ENCODE results near the gene ST6GALNAC5.

The ST6GALNAC5 gene

GRCh38 chr1:77014073-77014788 is 147.0 kb downstream of the ST6GALNAC5 start:
- no peak for DNase-seq (ENCODE audit: low read depth)

GRCh38 chr1:77015748-77016341 is 148.6 kb downstream of the ST6GALNAC5 start:
- DNase-seq (ENCODE audit: low read depth) = no peak

- DNase-seq (ENCODE audit: low read depth) = no peak
These were observed 149.2 kb downstream of the ST6GALNAC5 start for GRCh38 chr1:77016386-77016985.

- DNase-seq (ENCODE audit: low read depth) = no peak
These were observed 151.0 kb downstream of the ST6GALNAC5 start for GRCh38 chr1:77018311-77018710.

GRCh38 chr1:77018761-77019160 is 151.5 kb downstream of the ST6GALNAC5 start:
- DNase-seq (ENCODE audit: low read depth) = no peak

- no peak for DNase-seq (ENCODE audit: low read depth)
These were observed 154.5 kb downstream of the ST6GALNAC5 start for GRCh38 chr1:77021732-77022131.

- no peak for DNase-seq (ENCODE audit: low read depth)
These were observed 157.2 kb downstream of the ST6GALNAC5 start for GRCh38 chr1:77024500-77024899.

- DNase-seq (ENCODE audit: low read depth) = no peak
These were observed 158.3 kb downstream of the ST6GALNAC5 start for GRCh38 chr1:77025599-77025998.

- no peak for DNase-seq (ENCODE audit: low read depth)
These were observed 158.9 kb downstream of the ST6GALNAC5 start for GRCh38 chr1:77026135-77026534.

- no peak for DNase-seq (ENCODE audit: low read depth)
These were observed 159.4 kb downstream of the ST6GALNAC5 start for GRCh38 chr1:77026640-77027039.

GRCh38 chr1:77027847-77028246 is 160.6 kb downstream of the ST6GALNAC5 start:
- DNase-seq (ENCODE audit: low read depth) = no peak

- no peak for DNase-seq (ENCODE audit: low read depth)
These were observed 163.3 kb downstream of the ST6GALNAC5 start for GRCh38 chr1:77030401-77031105.

- DNase-seq (ENCODE audit: low read depth) = peak; percentile 46
These were observed 163.9 kb downstream of the ST6GALNAC5 start for GRCh38 chr1:77031106-77031662.

- DNase-seq (ENCODE audit: low read depth) = no peak
These were observed 169.3 kb downstream of the ST6GALNAC5 start for GRCh38 chr1:77036560-77036959.

- no peak for DNase-seq (ENCODE audit: low read depth)
These were observed 169.8 kb downstream of the ST6GALNAC5 start for GRCh38 chr1:77037038-77037437.

- DNase-seq (ENCODE audit: low read depth) = no peak
These were observed 170.7 kb downstream of the ST6GALNAC5 start for GRCh38 chr1:77038000-77038399.

GRCh38 chr1:77039111-77039510 is 171.8 kb downstream of the ST6GALNAC5 start:
- no peak for DNase-seq (ENCODE audit: low read depth)

GRCh38 chr1:77039739-77040138 is 172.5 kb downstream of the ST6GALNAC5 start:
- DNase-seq (ENCODE audit: low read depth) = peak; percentile 94

GRCh38 chr1:77040826-77041225 is 173.5 kb downstream of the ST6GALNAC5 start:
- DNase-seq (ENCODE audit: low read depth) = no peak

- DNase-seq (ENCODE audit: low read depth) = no peak
These were observed 177.0 kb downstream of the ST6GALNAC5 start for GRCh38 chr1:77044133-77044849.

- no peak for DNase-seq (ENCODE audit: low read depth)
These were observed 180.3 kb downstream of the ST6GALNAC5 start for GRCh38 chr1:77047575-77047974.

Data from GM04503 (cell line).